Astrocyte (in vitro differentiated cells and primary cell): ENCODE results near the gene PLSCR1.

Source experiments
- EZH2 ChIP-seq: IDR thresholded peaks from 2 replicates; pipeline ENCODE4 v1.6.1; 2012; ENCODE audit warnings: mild to moderate bottlenecking, low read length, inconsistent platforms; ENCODE audit not compliant: insufficient read depth
- TF ChIP-seq, protein P1 (sequence below): IDR thresholded peaks from 2 replicates; pipeline ENCODE4 v1.5.1; 2011; ENCODE audit warnings: low read depth, mild to moderate bottlenecking, inconsistent platforms, low read length, moderate library complexity; ENCODE audit not compliant: insufficient read depth

DNA sequence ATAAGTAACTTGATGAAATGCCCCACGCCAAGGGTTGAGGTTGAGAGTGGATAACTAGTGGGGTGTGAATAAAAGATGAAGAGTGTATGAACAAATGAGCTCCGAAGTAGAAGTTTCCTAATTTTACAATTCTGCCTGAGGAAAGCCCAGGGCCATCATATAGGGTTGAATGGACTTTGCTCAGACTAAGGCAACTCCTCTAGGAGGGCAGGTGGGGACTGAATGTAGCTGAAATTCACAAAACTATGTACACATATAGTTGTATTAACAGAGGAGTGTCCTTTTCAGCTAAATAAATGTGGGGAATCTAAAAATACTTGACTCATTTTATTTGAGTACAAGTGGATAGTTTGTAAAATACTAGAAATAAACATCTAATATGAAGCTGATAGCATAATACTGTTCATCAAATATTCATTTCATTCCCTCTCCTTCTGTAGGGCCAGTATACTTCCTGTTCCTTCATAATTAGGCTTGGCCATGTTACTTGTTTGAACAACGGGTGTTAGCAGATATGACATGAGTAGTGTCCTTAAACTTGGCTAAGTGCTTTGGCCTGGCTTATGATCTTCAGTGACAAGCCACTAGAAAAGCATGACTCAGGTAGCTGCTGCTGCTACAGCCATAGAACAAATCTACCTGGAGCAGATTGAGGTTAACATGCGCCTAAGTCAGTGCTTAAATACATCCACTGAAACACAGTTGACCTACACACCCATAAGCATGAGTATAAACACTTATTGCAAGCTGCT lies 26.5 kb downstream of the PLSCR1 start:
- TF ChIP-seq, protein P1, sequence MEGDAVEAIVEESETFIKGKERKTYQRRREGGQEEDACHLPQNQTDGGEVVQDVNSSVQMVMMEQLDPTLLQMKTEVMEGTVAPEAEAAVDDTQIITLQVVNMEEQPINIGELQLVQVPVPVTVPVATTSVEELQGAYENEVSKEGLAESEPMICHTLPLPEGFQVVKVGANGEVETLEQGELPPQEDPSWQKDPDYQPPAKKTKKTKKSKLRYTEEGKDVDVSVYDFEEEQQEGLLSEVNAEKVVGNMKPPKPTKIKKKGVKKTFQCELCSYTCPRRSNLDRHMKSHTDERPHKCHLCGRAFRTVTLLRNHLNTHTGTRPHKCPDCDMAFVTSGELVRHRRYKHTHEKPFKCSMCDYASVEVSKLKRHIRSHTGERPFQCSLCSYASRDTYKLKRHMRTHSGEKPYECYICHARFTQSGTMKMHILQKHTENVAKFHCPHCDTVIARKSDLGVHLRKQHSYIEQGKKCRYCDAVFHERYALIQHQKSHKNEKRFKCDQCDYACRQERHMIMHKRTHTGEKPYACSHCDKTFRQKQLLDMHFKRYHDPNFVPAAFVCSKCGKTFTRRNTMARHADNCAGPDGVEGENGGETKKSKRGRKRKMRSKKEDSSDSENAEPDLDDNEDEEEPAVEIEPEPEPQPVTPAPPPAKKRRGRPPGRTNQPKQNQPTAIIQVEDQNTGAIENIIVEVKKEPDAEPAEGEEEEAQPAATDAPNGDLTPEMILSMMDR, result no peak
- no peak for TF ChIP-seq EZH2
